GM23338 (cell line): Measurements from ENCODE around the gene LPA. TPM values are rescaled to one million over a fixed set of nuclear protein-coding genes. Genes with fewer than 3 reads are reported as not detected.
"Not testable (repeated sequence)": the region's sequence is repeated elsewhere in the genome, so short reads cannot be mapped to it uniquely, and the experiment has no call there.

Experiments used
- ATAC-seq: fragments of 200-7000 bp; cut with Tn5 transposase; 3 replicates; pipeline ENCODE4 v1.9.1; 2020
- DNase-seq: peaks from one replicate; pipeline ENCODE4 v3.0.0-alpha.2; 2015; ENCODE audit warnings: low spot score
- H2AFZ ChIP-seq: fragments of 200-600 bp; sonication (generic); 2 replicates; pipeline ENCODE4 v1.8.0; 2016; ENCODE audit warnings: antibody characterized with exemption, mild to moderate bottlenecking, moderate library complexity
- H3F3A ChIP-seq: fragments of 200-600 bp; sonication (generic); replicated peaks from 2 replicates; pipeline ENCODE4 v1.8.0; 2017; ENCODE audit warnings: antibody characterized with exemption, mixed run types, low read depth
- H3K27ac ChIP-seq: fragments of 200-600 bp; sonication (generic); 2 replicates; pipeline ENCODE4 v1.6.1; 2016; ENCODE audit warnings: low read depth
- H3K27me3 ChIP-seq: fragments of 200-600 bp; sonication (generic); 2 replicates; pipeline ENCODE4 v1.8.0; 2016; ENCODE audit warnings: mild to moderate bottlenecking, mixed run types, moderate library complexity; ENCODE audit not compliant: insufficient read depth
- H3K36me3 ChIP-seq: fragments of 200-600 bp; sonication (generic); 2 replicates; pipeline ENCODE4 v1.8.0; 2016; ENCODE audit warnings: mild to moderate bottlenecking; ENCODE audit not compliant: insufficient read depth
- H3K4me1 ChIP-seq: fragments of 200-600 bp; sonication (generic); 2 replicates; pipeline ENCODE4 v1.8.0; 2016; ENCODE audit warnings: mild to moderate bottlenecking, moderate library complexity; ENCODE audit not compliant: insufficient read depth
- H3K4me2 ChIP-seq: fragments of 200-600 bp; sonication (generic); 2 replicates; pipeline ENCODE4 v1.7.1; 2017; ENCODE audit warnings: mixed run types
- H3K4me3 ChIP-seq: fragments of 200-600 bp; sonication (generic); 2 replicates; pipeline ENCODE4 v1.6.1; 2016; ENCODE audit warnings: mixed run types
- H3K79me2 ChIP-seq: fragments of 200-600 bp; sonication (generic); replicated peaks from 2 replicates; pipeline ENCODE4 v1.8.0; 2017; ENCODE audit warnings: mild to moderate bottlenecking; ENCODE audit not compliant: insufficient read depth
- H3K9me2 ChIP-seq: fragments of 200-600 bp; sonication (generic); 2 replicates; pipeline ENCODE4 v1.8.0; 2017; ENCODE audit not compliant: insufficient read depth
- H4K20me1 ChIP-seq: fragments of 200-600 bp; sonication (generic); replicated peaks from 2 replicates; pipeline ENCODE4 v1.8.0; 2017; ENCODE audit warnings: mild to moderate bottlenecking; ENCODE audit not compliant: insufficient read depth
- H3K27ac Mint-ChIP-seq: 2 replicates; pipeline ENCODE4 v1.8.0; 2020; ENCODE audit warnings: inconsistent platforms, mild to moderate bottlenecking, moderate library complexity, mixed read lengths
- H3K27me3 Mint-ChIP-seq: 3 replicates; pipeline ENCODE4 v1.8.0; 2022; ENCODE audit warnings: low read depth, mild to moderate bottlenecking, moderate library complexity, mixed read lengths, inconsistent platforms; ENCODE audit not compliant: insufficient read depth, poor library complexity
- H3K36me3 Mint-ChIP-seq: 3 replicates; pipeline ENCODE4 v1.8.0; 2021; ENCODE audit warnings: low read depth, mild to moderate bottlenecking, inconsistent platforms, moderate library complexity, mixed read lengths
- H3K4me1 Mint-ChIP-seq: 3 replicates; pipeline ENCODE4 v1.8.0; 2020; ENCODE audit warnings: mild to moderate bottlenecking, inconsistent platforms, mixed read lengths
- H3K4me3 Mint-ChIP-seq: 3 replicates; pipeline ENCODE4 v1.8.0; 2021; ENCODE audit warnings: moderate library complexity, mild to moderate bottlenecking, inconsistent platforms, mixed read lengths
- H3K9me3 Mint-ChIP-seq: 3 replicates; pipeline ENCODE4 v1.8.0; 2020; ENCODE audit warnings: moderate library complexity, mild to moderate bottlenecking, inconsistent platforms, mixed read lengths
- CTCF ChIP-seq, 2 experiments: fragments of 200-600 bp in 1 of 2; sonication (generic) in 1 of 2; conservative IDR thresholded peaks; 2 replicates each; pipeline versions ENCODE4 v1.5.1 to v1.6.1; 2016 to 2017; ENCODE audit warnings: antibody characterized with exemption in 2 of 2, low read depth in 2 of 2, mild to moderate bottlenecking in 2 of 2, moderate library complexity in 1 of 2
- NANOG ChIP-seq: IDR thresholded peaks from 2 replicates; pipeline ENCODE4 v1.6.1; 2016; ENCODE audit warnings: antibody characterized with exemption, borderline replicate concordance
- POLR2AphosphoS5 ChIP-seq: IDR thresholded peaks from 2 replicates; pipeline ENCODE4 v1.6.1; 2016; ENCODE audit warnings: antibody characterized with exemption, low read depth
- STAT1 ChIP-seq: IDR thresholded peaks from one replicate; pipeline ENCODE4 v1.6.1; 2016; ENCODE audit warnings: antibody characterized with exemption; ENCODE audit not compliant: unreplicated experiment
- ZNF114 ChIP-seq: fragments of 250-450 bp; sonication (Bioruptor Pico); IDR thresholded peaks from 2 replicates; pipeline ENCODE4 v1.5.0; 2020; ENCODE audit warnings: mild to moderate bottlenecking, moderate library complexity
- ZNF331 ChIP-seq: fragments of 250-450 bp; sonication (Bioruptor Pico); IDR thresholded peaks from 2 replicates; pipeline ENCODE4 v1.5.0; 2020; ENCODE audit warnings: low read depth, mild to moderate bottlenecking, moderate library complexity
- ZNF462 ChIP-seq: fragments of 250-450 bp; sonication (Bioruptor Pico); IDR thresholded peaks from 2 replicates; pipeline ENCODE4 v1.5.0; 2020; ENCODE audit warnings: mild to moderate bottlenecking, moderate library complexity
- polyA plus RNA-seq: library from polyadenylated mRNA; unstranded; fragments of >200 nt; fragmentation: Nextera tagmentation; extraction: Ambion mirVana; gene quantifications from 2 replicates; pipeline ENCODE4 v1.2.1, GENCODE V29; 2016
- total RNA-seq: library from RNA; depleted of rRNA; stranded (reverse); fragments of >200 nt; shearing (Covaris generic); gene quantifications from 2 replicates; pipeline ENCODE4 v1.2.3, GENCODE V29; 2014

Gene LPA
- total and polyA plus RNA-seq, 2 experiments from 2014 or later: 0.17 TPM; not detected in 1

DNA sequence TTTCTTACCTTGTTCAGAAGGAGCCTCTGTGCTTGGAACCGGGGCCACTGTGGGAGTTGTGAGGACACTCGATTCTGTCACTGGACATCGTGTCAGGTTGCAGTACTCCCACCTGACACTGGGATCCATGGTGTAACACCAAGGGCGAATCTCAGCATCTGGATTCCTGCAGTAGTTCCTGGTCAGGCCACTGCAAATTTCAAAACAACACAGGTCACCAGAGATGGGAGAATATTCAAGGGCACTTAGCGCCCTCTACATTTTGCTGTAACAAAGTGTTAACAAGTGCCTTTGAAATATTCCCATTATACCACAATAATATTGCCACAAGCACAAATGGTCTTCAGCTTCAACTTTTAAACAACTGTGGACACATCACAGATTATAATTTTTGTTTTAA is 85.6 kb downstream of the LPA start:
- H3K4me2 ChIP-seq, H3K4me1 Mint-ChIP-seq, H3K27ac ChIP-seq, H3K27me3 ChIP-seq, H3K9me2 ChIP-seq, H3K36me3 ChIP-seq, H3K27ac Mint-ChIP-seq, H3K4me1 ChIP-seq, H3K27me3 Mint-ChIP-seq, H3K4me3 Mint-ChIP-seq, H3K79me2 ChIP-seq, H3K4me3 ChIP-seq, H4K20me1 ChIP-seq, H3F3A ChIP-seq: not testable (repeated sequence)
- peak; percentile 51 for DNase-seq
- peaks cover 70% of the 10 kb centered on the region for H3K9me3 Mint-ChIP-seq
- TF ChIP-seq CTCF (conservative IDR thresholded peaks at IDR 0.05; ENCODE audit: low read depth in 2 of 2): peak; percentile 50 to 56; a peak in 3 of 4 replicates
- peak; percentile 67 for ATAC-seq
- H2AFZ ChIP-seq: 0 out of 2 replicates have a peak overlapping the region, but pooled peaks have one; percentile 17
- H3K36me3 Mint-ChIP-seq: peaks cover 10% of the 10 kb centered on the region; the same call in 1 of the 3 replicates

DNA sequence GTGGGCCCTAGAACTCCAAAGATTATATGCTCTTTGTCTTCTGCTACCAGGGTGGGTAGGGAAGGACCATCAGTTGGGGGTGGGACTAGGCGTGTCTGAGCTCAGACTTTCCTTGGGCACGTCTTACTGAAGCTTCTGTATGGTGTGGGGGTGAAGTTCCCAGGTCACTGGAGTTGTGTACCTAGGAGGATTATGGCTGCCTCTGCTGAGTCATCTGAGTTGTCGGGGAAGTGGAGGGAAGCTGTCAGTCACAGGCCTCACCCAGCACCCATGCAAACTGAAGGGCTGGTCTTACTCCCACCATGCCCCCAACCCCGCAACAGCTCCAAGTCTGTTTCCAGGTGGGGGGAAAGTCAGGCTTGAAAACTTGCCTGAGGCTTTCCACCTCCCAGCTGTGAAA is 90.1 kb downstream of the LPA start:
- Mint-ChIP-seq H3K36me3 (peaks cover 11% of the 10 kb centered on the region), H3K27ac (no peak overlapping the region), H3K4me1 (no peaks in the 10 kb centered on the region; the same call in 2 of the 3 replicates), H3K27me3 (peaks cover 1% of the 10 kb centered on the region), H3K9me3 (peaks cover 68% of the 10 kb centered on the region), H3K4me3 (no peak overlapping the region)
- Histone ChIP-seq H3K79me2 (no peaks in the 10 kb centered on the region), H4K20me1 (no peaks in the 10 kb centered on the region), H3K27ac (no peak overlapping the region), H3K4me2 (no peak overlapping the region), H3F3A (no peaks in the 10 kb centered on the region), H2AFZ (no peak overlapping the region), H3K27me3 (no peaks in the 10 kb centered on the region), H3K36me3 (no peaks in the 10 kb centered on the region), H3K4me3 (no peak overlapping the region), H3K4me1 (0 out of 2 replicates have a peak, but pooled peaks cover 6% of the 10 kb centered on the region), H3K9me2 (peaks cover 10% of the 10 kb centered on the region; the same call in 1 of the 2 replicates)
- no peak for TF ChIP-seq CTCF (conservative IDR thresholded peaks at IDR 0.05; ENCODE audit: low read depth in 2 of 2)
- no peak for TF ChIP-seq ZNF331 (CRISPR knock-in tag)
- no peak for TF ChIP-seq NANOG
- no peak for TF ChIP-seq POLR2AphosphoS5
- TF ChIP-seq ZNF462 (CRISPR knock-in tag): no peak
- TF ChIP-seq ZNF114 (CRISPR knock-in tag): no peak
- no peak for TF ChIP-seq STAT1
- ATAC-seq (no peak), DNase-seq (no peak)

- not testable (repeated sequence) for H3K4me1 Mint-ChIP-seq, H3F3A ChIP-seq, H3K4me2 ChIP-seq, H2AFZ ChIP-seq, H3K27ac ChIP-seq, H3K4me3 Mint-ChIP-seq, H3K9me2 ChIP-seq, H3K27ac Mint-ChIP-seq, ATAC-seq, DNase-seq, H3K27me3 ChIP-seq, H3K4me1 ChIP-seq, H3K4me3 ChIP-seq, H3K79me2 ChIP-seq, H3K36me3 ChIP-seq, H4K20me1 ChIP-seq, H3K27me3 Mint-ChIP-seq
- Mint-ChIP-seq H3K9me3 (peaks cover 85% of the 10 kb centered on the region), H3K36me3 (peaks cover 11% of the 10 kb centered on the region)
Measured at GRCh38 chr6:160571201-160571600, 92.9 kb downstream of the LPA start.
